Calu3 (cell line): Measurements from ENCODE around the gene LHX4. TPM values are rescaled to one million over a fixed set of nuclear protein-coding genes. Genes with fewer than 3 reads are reported as not detected.

Experiments
- BruUV-seq: library from RNA; stranded (reverse); fragments of 400-500 nt; replicated peaks from 2 replicates; lab custom pipeline; 2021; lab: Mats Ljungman, UMichigan
- CTCF ChIA-PET: fragments of 300-600 bp; sonication (Branson Sonifier 250); formaldehyde crosslinking; loops from one replicate; lab custom pipeline; 2022; ENCODE audit warnings: antibody characterized with exemption; lab: Charles Lee
- DNase-seq: peaks from one replicate; pipeline ENCODE4 v3.0.0; 2022
- H3K27ac Mint-ChIP-seq: one replicate; pipeline ENCODE4 v1.8.0; 2022; ENCODE audit warnings: mixed read lengths; ENCODE audit not compliant: unreplicated experiment
- H3K27me3 Mint-ChIP-seq: one replicate; pipeline ENCODE4 v1.8.0; 2022; ENCODE audit warnings: mixed read lengths; ENCODE audit not compliant: unreplicated experiment
- H3K36me3 Mint-ChIP-seq: one replicate; pipeline ENCODE4 v1.8.0; 2022; ENCODE audit warnings: mild to moderate bottlenecking, moderate library complexity, mixed read lengths; ENCODE audit not compliant: insufficient read depth, unreplicated experiment
- H3K4me1 Mint-ChIP-seq: one replicate; pipeline ENCODE4 v1.8.0; 2022; ENCODE audit warnings: mild to moderate bottlenecking, low read depth, mixed read lengths; ENCODE audit not compliant: unreplicated experiment
- H3K4me3 Mint-ChIP-seq: one replicate; pipeline ENCODE4 v1.8.0; 2022; ENCODE audit warnings: mild to moderate bottlenecking, low read depth, moderate library complexity, mixed read lengths; ENCODE audit not compliant: unreplicated experiment
- H3K9me3 Mint-ChIP-seq: one replicate; pipeline ENCODE4 v1.8.0; 2022; ENCODE audit warnings: low read depth, mixed read lengths; ENCODE audit not compliant: unreplicated experiment
- intact Hi-C: fragments of 100-400 bp; cut with micrococcal nuclease; formaldehyde crosslinking; loops from one replicate; pipeline ENCODE4 v1.10.0; 2022; ENCODE audit not compliant: unreplicated experiment
- total RNA-seq: library from RNA; stranded (reverse); gene quantifications from 2 replicates; pipeline ENCODE4 v1.2.3, GENCODE V29; 2022
- TF ChIP-seq, protein P1 (sequence below): fragments of 200-600 bp; IDR thresholded peaks from one replicate; pipeline ENCODE4 v1.8.0; 2022; ENCODE audit warnings: antibody characterized with exemption; ENCODE audit not compliant: unreplicated experiment

Gene LHX4
- total RNA-seq, 1 experiment from 2014 or later: 0.19 TPM

DNA sequence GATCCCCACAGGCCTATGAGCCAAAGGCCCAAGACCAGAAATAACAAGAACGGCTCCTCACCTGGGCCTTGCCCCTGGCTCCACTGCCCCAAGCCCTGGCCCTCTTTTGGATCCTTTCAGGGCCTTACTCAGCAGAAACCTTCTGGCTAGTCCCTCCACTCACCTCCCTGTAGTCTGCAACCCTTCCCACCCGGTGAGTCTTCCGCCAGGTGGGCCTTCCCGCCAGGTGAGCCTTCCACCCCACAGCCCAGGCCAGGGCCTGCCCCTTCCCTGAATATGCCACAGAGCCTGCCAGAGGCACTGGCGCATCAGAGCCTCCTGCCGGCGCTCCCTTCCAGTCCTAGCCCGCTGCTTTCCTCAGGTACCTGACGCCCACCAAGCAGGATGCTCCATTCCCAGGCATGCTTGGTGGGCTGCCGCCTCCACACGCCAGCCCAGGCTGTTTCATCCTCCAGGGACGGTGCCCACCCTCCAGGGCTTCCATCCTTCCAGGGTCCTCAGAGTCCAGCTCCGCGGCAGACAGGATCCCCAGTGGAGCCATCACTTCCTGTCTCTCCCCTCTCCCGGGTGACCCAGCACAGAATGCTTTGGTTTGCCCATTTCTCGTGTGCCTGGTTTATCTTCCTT, 20.9 kb downstream of the LHX4 start:
- Mint-ChIP-seq H3K36me3 (no peaks in the 10 kb centered on the region), H3K4me1 (peaks cover 8% of the 10 kb centered on the region), H3K27ac (no peak overlapping the region), H3K9me3 (no peaks in the 10 kb centered on the region), H3K27me3 (peaks cover 6% of the 10 kb centered on the region), H3K4me3 (no peak overlapping the region)
- DNase-seq: no peak
- intact Hi-C loops: no loop called here
- no TSS peak for BruUV-seq
- TF ChIP-seq, protein P1, sequence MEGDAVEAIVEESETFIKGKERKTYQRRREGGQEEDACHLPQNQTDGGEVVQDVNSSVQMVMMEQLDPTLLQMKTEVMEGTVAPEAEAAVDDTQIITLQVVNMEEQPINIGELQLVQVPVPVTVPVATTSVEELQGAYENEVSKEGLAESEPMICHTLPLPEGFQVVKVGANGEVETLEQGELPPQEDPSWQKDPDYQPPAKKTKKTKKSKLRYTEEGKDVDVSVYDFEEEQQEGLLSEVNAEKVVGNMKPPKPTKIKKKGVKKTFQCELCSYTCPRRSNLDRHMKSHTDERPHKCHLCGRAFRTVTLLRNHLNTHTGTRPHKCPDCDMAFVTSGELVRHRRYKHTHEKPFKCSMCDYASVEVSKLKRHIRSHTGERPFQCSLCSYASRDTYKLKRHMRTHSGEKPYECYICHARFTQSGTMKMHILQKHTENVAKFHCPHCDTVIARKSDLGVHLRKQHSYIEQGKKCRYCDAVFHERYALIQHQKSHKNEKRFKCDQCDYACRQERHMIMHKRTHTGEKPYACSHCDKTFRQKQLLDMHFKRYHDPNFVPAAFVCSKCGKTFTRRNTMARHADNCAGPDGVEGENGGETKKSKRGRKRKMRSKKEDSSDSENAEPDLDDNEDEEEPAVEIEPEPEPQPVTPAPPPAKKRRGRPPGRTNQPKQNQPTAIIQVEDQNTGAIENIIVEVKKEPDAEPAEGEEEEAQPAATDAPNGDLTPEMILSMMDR: no peak
- CTCF ChIA-PET: interaction anchor here (1.7 kb wide), 1 partner anchor 165 kb away, joined by 6 read pairs; no protein-coding TSS in a partner anchor

DNA sequence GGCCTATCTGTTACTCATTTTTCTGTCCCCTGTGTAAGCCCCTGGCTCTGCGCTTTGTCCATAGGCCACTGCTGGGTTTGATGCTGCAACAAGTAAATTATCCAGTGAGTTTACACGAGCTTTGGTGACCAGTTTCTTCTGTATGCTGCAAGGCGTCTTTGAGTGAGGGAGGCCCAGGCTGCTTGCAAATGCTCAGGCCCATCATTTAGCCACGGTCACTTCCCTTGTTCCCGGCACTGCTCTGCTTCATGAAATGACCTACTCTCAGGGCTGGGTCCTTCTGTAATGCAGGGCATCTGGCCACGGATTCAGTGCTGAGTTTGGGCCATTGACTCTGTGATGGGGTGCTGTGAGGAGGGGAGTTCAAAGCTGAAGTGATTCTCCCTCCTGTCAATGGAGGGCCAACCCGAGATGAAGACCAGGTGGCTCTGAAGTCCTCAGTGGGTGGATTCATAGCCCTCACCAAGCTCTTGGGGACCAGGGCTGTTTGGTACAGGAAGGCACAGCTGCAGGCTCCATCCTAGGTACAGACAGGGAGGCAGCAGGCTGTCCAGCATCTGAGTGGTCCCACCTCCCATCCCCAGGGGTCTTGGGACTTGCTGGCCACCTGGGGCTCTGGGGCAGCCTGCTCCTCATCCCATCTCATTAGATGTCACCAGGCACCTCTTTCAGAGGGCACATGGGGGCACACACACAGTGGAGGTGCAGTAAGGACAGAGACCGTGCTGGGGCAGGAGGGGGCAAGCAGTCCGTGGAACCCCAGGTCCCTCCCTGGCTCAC, 21.7 kb downstream of the LHX4 start:
- Mint-ChIP-seq H3K4me3 (no peak overlapping the region), H3K27ac (no peak overlapping the region), H3K27me3 (peaks cover 13% of the 10 kb centered on the region), H3K9me3 (no peaks in the 10 kb centered on the region), H3K4me1 (peaks cover 7% of the 10 kb centered on the region), H3K36me3 (no peaks in the 10 kb centered on the region)
- no TSS peak for BruUV-seq
- intact Hi-C loops: loop anchor here (1.0 kb wide), 2 partner anchors 165 to 231 kb away; no protein-coding TSS in a partner anchor
- CTCF ChIA-PET: interaction anchor here (1.4 to 1.7 kb wide), 2 partner anchors 64 to 164 kb away, joined by 3 to 6 read pairs; no protein-coding TSS in a partner anchor
- DNase-seq: no peak
- TF ChIP-seq, protein P1: no peak

DNA sequence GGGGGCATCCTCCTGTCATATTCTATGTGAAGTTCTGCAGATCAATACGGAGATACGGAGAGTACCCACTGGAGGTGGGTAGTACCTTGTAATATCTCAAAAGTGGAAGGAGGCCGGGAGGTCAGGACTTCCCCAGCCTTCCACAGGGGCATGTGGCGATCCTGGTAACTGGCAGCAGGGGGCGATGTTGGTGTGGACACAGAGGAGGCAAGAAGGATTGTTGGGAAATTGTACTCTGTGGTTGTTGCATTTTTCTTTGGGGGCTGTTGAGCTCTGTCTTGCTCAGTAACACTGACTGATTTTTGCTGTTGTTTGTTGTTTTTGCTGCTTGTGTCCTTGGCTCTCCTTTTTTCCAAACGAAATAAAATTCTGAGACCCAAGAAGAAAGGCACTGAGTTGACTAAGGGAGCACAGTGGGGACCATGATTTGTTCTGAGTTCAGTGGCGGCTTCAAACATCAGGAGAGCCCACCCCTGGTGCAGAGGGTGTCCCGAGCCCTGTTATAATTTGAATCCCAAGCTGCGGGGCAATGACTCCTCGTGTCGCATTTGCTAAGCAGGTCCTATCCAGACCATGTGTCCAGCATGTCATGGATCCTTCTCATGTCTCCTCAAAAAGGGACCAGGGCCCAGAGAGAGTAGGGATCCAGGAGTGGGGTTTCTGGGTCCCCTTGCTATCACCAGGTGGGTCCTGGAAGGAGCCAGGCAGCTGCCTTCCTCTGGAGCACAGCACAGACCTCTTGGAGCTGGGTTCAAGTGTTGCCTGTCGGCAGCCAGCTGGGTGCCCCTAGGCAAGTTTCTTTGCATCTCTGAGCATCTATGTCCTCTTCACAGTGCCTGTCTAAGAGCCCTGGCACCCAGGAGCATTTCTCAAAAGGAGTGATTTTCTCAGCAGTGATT, 22.8 kb downstream of the LHX4 start:
- no peaks in the 10 kb centered on the region for H3K36me3 Mint-ChIP-seq
- DNase-seq: peak; percentile 90
- peaks cover 20% of the 10 kb centered on the region for H3K27me3 Mint-ChIP-seq
- no peaks in the 10 kb centered on the region for H3K9me3 Mint-ChIP-seq
- H3K4me3 Mint-ChIP-seq: no peak overlapping the region
- CTCF ChIA-PET: interaction anchor here (1.1 to 1.7 kb wide), 4 partner anchors 9 to 163 kb away, joined by 3 to 11 read pairs (median 5); no protein-coding TSS in a partner anchor
- no peak overlapping the region for H3K27ac Mint-ChIP-seq
- TF ChIP-seq, protein P1: peak; percentile 94
- BruUV-seq: no TSS peak
- no peaks in the 10 kb centered on the region for H3K4me1 Mint-ChIP-seq
- intact Hi-C loops: loop anchor here (1.0 kb wide), 2 partner anchors 163 to 229 kb away; no protein-coding TSS in a partner anchor
